SK-N-SH (cell line): Measurements from ENCODE around the gene ANKRD13B. TPM values are rescaled to one million over a fixed set of nuclear protein-coding genes. Genes with fewer than 3 reads are reported as not detected.

ENCODE experiments used
- CTCF ChIA-PET: fragments of 300-600, 350-600 bp; formaldehyde crosslinking; extraction: SDS; loops from one replicate; lab custom pipeline; 2021; lab: Yijun Ruan, JAX
- POLR2A ChIA-PET: fragments of 350-600 bp; sonication (Branson Sonifier 250); formaldehyde crosslinking; extraction: SDS; loops from one replicate; lab custom pipeline; 2020; ENCODE audit warnings: antibody characterized with exemption, inconsistent platforms; lab: Yijun Ruan, JAX
- DNase-seq: peaks from one replicate; pipeline ENCODE4 v3.0.0; 2012
- H2AFZ ChIP-seq: fragments of 200-600 bp; sonication (generic); 2 replicates; pipeline ENCODE4 v1.8.1; 2016; ENCODE audit warnings: antibody characterized with exemption, mild to moderate bottlenecking, low read depth
- H3F3A ChIP-seq: fragments of 200-600 bp; sonication (generic); replicated peaks from 2 replicates; pipeline ENCODE3; 2016; ENCODE audit warnings: antibody characterized with exemption, mild to moderate bottlenecking; ENCODE audit not compliant: insufficient read depth
- H3K27ac ChIP-seq, 2 experiments: fragments of 200-500 bp in 1 of 2; fragments of 200-600 bp in 1 of 2; sonication (Bioruptor generic) in 1 of 2; sonication (generic), shearing (Covaris generic) in 1 of 2; 2 replicates each; pipeline versions ENCODE4 v1.5.1 to v1.6.1; 2014 to 2016; ENCODE audit warnings: low read depth in 2 of 2, inconsistent platforms in 1 of 2, low read length in 1 of 2, mild to moderate bottlenecking in 1 of 2, mixed read lengths in 1 of 2
- H3K27me3 ChIP-seq: fragments of 200-600 bp; sonication (generic), shearing (Covaris generic); 2 replicates; pipeline ENCODE4 v1.6.1; 2016; ENCODE audit warnings: mixed run types; ENCODE audit not compliant: insufficient read depth
- H3K36me3 ChIP-seq, 2 experiments: fragments of 200-500 bp in 1 of 2; fragments of 200-600 bp in 1 of 2; sonication (Bioruptor generic) in 1 of 2; sonication (generic) in 1 of 2; replicated peaks in 1 of 2; 2 replicates each; pipeline versions ENCODE3 to v1.5.1; 2014 to 2016; ENCODE audit warnings: low read length in 1 of 2, mild to moderate bottlenecking in 1 of 2; ENCODE audit not compliant: insufficient read depth in 2 of 2, control insufficient read depth in 1 of 2
- H3K4me1 ChIP-seq, 2 experiments: fragments of 200-500 bp in 1 of 2; fragments of 200-600 bp in 1 of 2; sonication (Bioruptor generic) in 1 of 2; sonication (generic), shearing (Covaris generic) in 1 of 2; 2 replicates each; pipeline versions ENCODE4 v1.5.1 to v1.6.1; 2014 to 2016; ENCODE audit warnings: low read depth in 1 of 2, low read length in 1 of 2, mixed run types in 1 of 2; ENCODE audit not compliant: insufficient read depth in 2 of 2, control insufficient read depth in 1 of 2
- H3K4me2 ChIP-seq: fragments of 200-600 bp; sonication (generic), shearing (Covaris generic); 2 replicates; pipeline ENCODE4 v1.6.1; 2017; ENCODE audit warnings: mixed run types
- H3K4me3 ChIP-seq, 2 experiments: fragments of 200-500 bp in 1 of 2; fragments of 200-600 bp in 1 of 2; sonication (Bioruptor generic) in 1 of 2; sonication (generic), shearing (Covaris generic) in 1 of 2; 2 replicates each; pipeline versions ENCODE4 v1.5.1 to v1.8.1; 2014 to 2016; ENCODE audit warnings: low read depth in 2 of 2, inconsistent platforms in 1 of 2, low read length in 1 of 2, mild to moderate bottlenecking in 1 of 2, mixed read lengths in 1 of 2, moderate library complexity in 1 of 2
- H3K79me2 ChIP-seq: fragments of 200-600 bp; sonication (generic); 2 replicates; pipeline ENCODE4 v1.8.1; 2017; ENCODE audit warnings: mild to moderate bottlenecking; ENCODE audit not compliant: insufficient read depth
- H3K9ac ChIP-seq: fragments of 200-600 bp; sonication (generic); 2 replicates; pipeline ENCODE4 v1.6.1; 2017; ENCODE audit warnings: mixed run types
- H3K9me2 ChIP-seq: fragments of 200-600 bp; sonication (generic); 2 replicates; pipeline ENCODE4 v1.6.1; 2017; ENCODE audit warnings: mixed run types
- H3K9me3 ChIP-seq: fragments of 200-600 bp; sonication (generic); 2 replicates; pipeline ENCODE4 v1.6.1; 2017; ENCODE audit warnings: mixed run types, mild to moderate bottlenecking, moderate library complexity
- H4K20me1 ChIP-seq: fragments of 200-600 bp; sonication (generic); 2 replicates; pipeline ENCODE4 v1.6.1; 2017; ENCODE audit warnings: mild to moderate bottlenecking, mixed run types; ENCODE audit not compliant: insufficient read depth
- CHD2 ChIP-seq: fragments of 150-350 bp; IDR thresholded peaks from 2 replicates; pipeline ENCODE4 v1.6.1; 2018; ENCODE audit warnings: low read length; ENCODE audit not compliant: partially characterized antibody
- EP300 ChIP-seq, 2 experiments: IDR thresholded peaks; 2 replicates each; pipeline versions ENCODE4 v1.4.0 to v1.6.1; 2012; ENCODE audit warnings: borderline replicate concordance in 1 of 2, low read depth in 1 of 2, low read length in 1 of 2
- EZH2phosphoT487 ChIP-seq: fragments of 200-600 bp; sonication (generic); IDR thresholded peaks from 2 replicates; pipeline ENCODE4 v1.6.1; 2017; ENCODE audit warnings: low read depth, mixed run types, mild to moderate bottlenecking, antibody characterized with exemption, moderate library complexity, borderline replicate concordance
- FOSL2 ChIP-seq: IDR thresholded peaks from 2 replicates; pipeline ENCODE4 v1.4.0; 2012; ENCODE audit warnings: low read depth, mild to moderate bottlenecking, moderate library complexity, borderline replicate concordance
- FOXM1 ChIP-seq: IDR thresholded peaks from 2 replicates; pipeline ENCODE4 v1.4.0; 2012; ENCODE audit warnings: low read depth, mild to moderate bottlenecking
- GABPA ChIP-seq: IDR thresholded peaks from 2 replicates; pipeline ENCODE4 v1.4.0; 2012; ENCODE audit warnings: low read depth, mild to moderate bottlenecking
- GATA2 ChIP-seq: sonication (generic); formaldehyde crosslinking; IDR thresholded peaks from 2 replicates; pipeline ENCODE4 v1.5.0; 2020; ENCODE audit warnings: mild to moderate bottlenecking, missing genetic modification reagents
- JUND ChIP-seq: IDR thresholded peaks from 2 replicates; pipeline ENCODE4 v1.4.0; 2012
- NFIC ChIP-seq: IDR thresholded peaks from 2 replicates; pipeline ENCODE4 v1.4.0; 2012; ENCODE audit warnings: borderline replicate concordance
- NRF1 ChIP-seq: IDR thresholded peaks from 2 replicates; pipeline ENCODE4 v1.6.1; 2012; ENCODE audit warnings: low read depth, mild to moderate bottlenecking, low read length
- RCOR1 ChIP-seq: fragments of 150-350 bp; IDR thresholded peaks from 2 replicates; pipeline ENCODE4 v1.6.1; 2017; ENCODE audit warnings: antibody characterized with exemption, low read length
- RXRA ChIP-seq: IDR thresholded peaks from 2 replicates; pipeline ENCODE4 v1.4.0; 2012; ENCODE audit warnings: low read depth, mild to moderate bottlenecking, borderline replicate concordance
- SIN3A ChIP-seq: IDR thresholded peaks from 2 replicates; pipeline ENCODE4 v1.6.1; 2012; ENCODE audit warnings: low read depth, mild to moderate bottlenecking, low read length, moderate library complexity, borderline replicate concordance
- SMC3 ChIP-seq: IDR thresholded peaks from 2 replicates; pipeline ENCODE4 v1.6.1; 2012; ENCODE audit warnings: low read depth, low read length, improper control_type of control experiment
- TCF12 ChIP-seq: IDR thresholded peaks from 2 replicates; pipeline ENCODE4 v1.4.0; 2012
- TEAD4 ChIP-seq: IDR thresholded peaks from 2 replicates; pipeline ENCODE4 v1.4.0; 2012; ENCODE audit warnings: mild to moderate bottlenecking, borderline replicate concordance; ENCODE audit not compliant: insufficient read depth
- USF1 ChIP-seq: IDR thresholded peaks from 2 replicates; pipeline ENCODE4 v1.4.0; 2012; ENCODE audit warnings: low read depth, borderline replicate concordance
- WGBS: methylation state at CpG from one replicate; pipeline ENCODE4 v1.1.6; 2017; ENCODE audit warnings: low lambda C conversion rate; 5-methylcytosine and 5-hydroxymethylcytosine counted together
- polyA plus RNA-seq, 3 experiments: library from polyadenylated mRNA; depleted of rRNA; stranded (reverse); fragments of >200 nt; gene quantifications; 2 replicates each; pipeline ENCODE4 v1.2.3, GENCODE V29; 2012
- TF ChIP-seq, protein P1 (sequence below): fragments of 200-600 bp; sonication (generic); IDR thresholded peaks from 2 replicates; pipeline ENCODE4 v1.6.1; 2017; ENCODE audit warnings: antibody characterized with exemption, mild to moderate bottlenecking, moderate library complexity
- TF ChIP-seq, protein P2 (sequence below): IDR thresholded peaks from 2 replicates; pipeline ENCODE4 v1.4.0; 2012; ENCODE audit warnings: low read depth, borderline replicate concordance
- TF ChIP-seq, protein P3 (sequence below): fragments of 150-350 bp; IDR thresholded peaks from 2 replicates; pipeline ENCODE4 v1.6.1; 2017; ENCODE audit warnings: antibody characterized with exemption, low read length, low read depth, borderline replicate concordance

Gene ANKRD13B
- polyA plus RNA-seq, 1 of the 3 experiments (the other 2 are of a cell fraction), result 16.1 TPM

GRCh38 chr17:29582772-29583171, 10.2 kb upstream of the ANKRD13B start:
- peaks cover 5% of the 10 kb centered on the region for H3F3A ChIP-seq
- 94% methylated on average over 12 of the region's 13 CpGs for WGBS
- peaks cover 11 to 40% of the 10 kb centered on the region in 2 experiments; a peak in 3 of 4 replicates for H3K4me1 ChIP-seq
- DNase-seq, result no peak
- no peak for TF ChIP-seq GABPA
- TF ChIP-seq SIN3A, result no peak
- no peak for TF ChIP-seq TCF12
- TF ChIP-seq FOXM1, result no peak
- TF ChIP-seq, protein P1, sequence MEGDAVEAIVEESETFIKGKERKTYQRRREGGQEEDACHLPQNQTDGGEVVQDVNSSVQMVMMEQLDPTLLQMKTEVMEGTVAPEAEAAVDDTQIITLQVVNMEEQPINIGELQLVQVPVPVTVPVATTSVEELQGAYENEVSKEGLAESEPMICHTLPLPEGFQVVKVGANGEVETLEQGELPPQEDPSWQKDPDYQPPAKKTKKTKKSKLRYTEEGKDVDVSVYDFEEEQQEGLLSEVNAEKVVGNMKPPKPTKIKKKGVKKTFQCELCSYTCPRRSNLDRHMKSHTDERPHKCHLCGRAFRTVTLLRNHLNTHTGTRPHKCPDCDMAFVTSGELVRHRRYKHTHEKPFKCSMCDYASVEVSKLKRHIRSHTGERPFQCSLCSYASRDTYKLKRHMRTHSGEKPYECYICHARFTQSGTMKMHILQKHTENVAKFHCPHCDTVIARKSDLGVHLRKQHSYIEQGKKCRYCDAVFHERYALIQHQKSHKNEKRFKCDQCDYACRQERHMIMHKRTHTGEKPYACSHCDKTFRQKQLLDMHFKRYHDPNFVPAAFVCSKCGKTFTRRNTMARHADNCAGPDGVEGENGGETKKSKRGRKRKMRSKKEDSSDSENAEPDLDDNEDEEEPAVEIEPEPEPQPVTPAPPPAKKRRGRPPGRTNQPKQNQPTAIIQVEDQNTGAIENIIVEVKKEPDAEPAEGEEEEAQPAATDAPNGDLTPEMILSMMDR, result no peak
- TF ChIP-seq JUND, result no peak
- TF ChIP-seq, protein P2, sequence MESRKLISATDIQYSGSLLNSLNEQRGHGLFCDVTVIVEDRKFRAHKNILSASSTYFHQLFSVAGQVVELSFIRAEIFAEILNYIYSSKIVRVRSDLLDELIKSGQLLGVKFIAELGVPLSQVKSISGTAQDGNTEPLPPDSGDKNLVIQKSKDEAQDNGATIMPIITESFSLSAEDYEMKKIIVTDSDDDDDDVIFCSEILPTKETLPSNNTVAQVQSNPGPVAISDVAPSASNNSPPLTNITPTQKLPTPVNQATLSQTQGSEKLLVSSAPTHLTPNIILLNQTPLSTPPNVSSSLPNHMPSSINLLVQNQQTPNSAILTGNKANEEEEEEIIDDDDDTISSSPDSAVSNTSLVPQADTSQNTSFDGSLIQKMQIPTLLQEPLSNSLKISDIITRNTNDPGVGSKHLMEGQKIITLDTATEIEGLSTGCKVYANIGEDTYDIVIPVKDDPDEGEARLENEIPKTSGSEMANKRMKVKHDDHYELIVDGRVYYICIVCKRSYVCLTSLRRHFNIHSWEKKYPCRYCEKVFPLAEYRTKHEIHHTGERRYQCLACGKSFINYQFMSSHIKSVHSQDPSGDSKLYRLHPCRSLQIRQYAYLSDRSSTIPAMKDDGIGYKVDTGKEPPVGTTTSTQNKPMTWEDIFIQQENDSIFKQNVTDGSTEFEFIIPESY, result no peak
- TF ChIP-seq TEAD4, result no peak
- TF ChIP-seq NFIC, result no peak
- no peak for TF ChIP-seq RCOR1
- no peak for TF ChIP-seq EP300 (IDR thresholded peaks at IDR 0.05; ENCODE audit: borderline replicate concordance in 1 of 2, low read depth in 1 of 2, low read length in 1 of 2)
- no peak for TF ChIP-seq USF1
- TF ChIP-seq, protein P3, sequence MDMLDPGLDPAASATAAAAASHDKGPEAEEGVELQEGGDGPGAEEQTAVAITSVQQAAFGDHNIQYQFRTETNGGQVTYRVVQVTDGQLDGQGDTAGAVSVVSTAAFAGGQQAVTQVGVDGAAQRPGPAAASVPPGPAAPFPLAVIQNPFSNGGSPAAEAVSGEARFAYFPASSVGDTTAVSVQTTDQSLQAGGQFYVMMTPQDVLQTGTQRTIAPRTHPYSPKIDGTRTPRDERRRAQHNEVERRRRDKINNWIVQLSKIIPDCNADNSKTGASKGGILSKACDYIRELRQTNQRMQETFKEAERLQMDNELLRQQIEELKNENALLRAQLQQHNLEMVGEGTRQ, result no peak
- no peak for TF ChIP-seq GATA2 (CRISPR knock-in tag)
- no peak for TF ChIP-seq CHD2
- TF ChIP-seq SMC3, result no peak
- TF ChIP-seq RXRA, result no peak
- TF ChIP-seq EZH2phosphoT487, result no peak
- TF ChIP-seq NRF1, result no peak
- no peak for TF ChIP-seq FOSL2
- TF ChIP-seq, all 33 proteins: peak for 0
- no peak overlapping the region for H3K4me2 ChIP-seq
- no peaks in the 10 kb centered on the region for H3K9me2 ChIP-seq
- no peak overlapping the region for H2AFZ ChIP-seq
- no peak overlapping the region; a peak in 1 of 4 replicates for H3K27ac ChIP-seq
- ChIA-PET POLR2A (interaction anchor here (1.4 kb wide), 1 partner anchor 8 kb away, joined by 3 read pairs; no protein-coding TSS in a partner anchor), CTCF (interaction anchor here (1.0 to 12.7 kb wide), 5 partner anchors 9 to 511 kb away, joined by 3 to 166 read pairs (median 13); partner anchors contain the start of genes ABHD15, ANKRD13B and TP53I13)
- H3K27me3 ChIP-seq, result no peaks in the 10 kb centered on the region
- no peaks in the 10 kb centered on the region for H3K9me3 ChIP-seq
- no peak overlapping the region for H3K4me3 ChIP-seq
- H3K36me3 ChIP-seq, result peaks cover 9 to 45% of the 10 kb centered on the region in 2 experiments
- H3K9ac ChIP-seq, result no peak overlapping the region
- peaks cover 62% of the 10 kb centered on the region for H3K79me2 ChIP-seq
- peaks cover 62% of the 10 kb centered on the region for H4K20me1 ChIP-seq
